Testis (tissue), 3 donors: ENCODE measurements around the gene SLC35F4. TPM values are rescaled to one million over a fixed set of nuclear protein-coding genes. Genes with fewer than 3 reads are reported as not detected.

ENCODE experiments used
- DNase-seq: peaks from one replicate; pipeline ENCODE4 v3.0.0-alpha.2; 2019
- H3K27ac ChIP-seq, 2 donors: fragments of 200-600 bp; sonication (generic); one replicate each; pipeline ENCODE4 v1.5.1; 2019
- H3K27me3 ChIP-seq: fragments of 200-600 bp; sonication (generic); one replicate; pipeline ENCODE4 v1.5.1; 2019
- H3K36me3 ChIP-seq: fragments of 200-600 bp; sonication (generic); one replicate; pipeline ENCODE4 v1.5.1; 2017; ENCODE audit warnings: low read depth; ENCODE audit errors: missing control alignments
- H3K4me1 ChIP-seq: fragments of 200-600 bp; sonication (generic); one replicate; pipeline ENCODE4 v1.5.1; 2019
- H3K4me3 ChIP-seq, 2 donors: fragments of 200-600 bp; sonication (generic); one replicate each; pipeline ENCODE4 v1.5.1; 2017 to 2019
- H3K9me3 ChIP-seq: fragments of 200-600 bp; sonication (generic); one replicate; pipeline ENCODE4 v1.5.1; 2017
- CTCF ChIP-seq, 3 experiments: fragments of 450-650 bp in 2 of 3; fragments of 200-600 bp in 1 of 3; sonication (generic) in 1 of 3; IDR thresholded peaks; one replicate each; pipeline ENCODE4 v1.5.1; 2016 to 2019; ENCODE audit warnings: antibody characterized with exemption in 3 of 3, mild to moderate bottlenecking in 2 of 3, moderate library complexity in 1 of 3
- POLR2A ChIP-seq: fragments of 450-650 bp; IDR thresholded peaks from one replicate; pipeline ENCODE4 v1.6.1; 2017; ENCODE audit warnings: antibody characterized with exemption, mild to moderate bottlenecking, moderate library complexity
- WGBS, 2 donors: methylation state at CpG; one replicate each; pipeline ENCODE4 v1.1.5; 2018; 5-methylcytosine and 5-hydroxymethylcytosine counted together
- intact Hi-C: fragments of 100-400 bp; cut with DNase I; formaldehyde crosslinking; loops from one replicate; pipeline ENCODE4 v1.15.1; 2023; ENCODE audit warnings: low total_unique reads
- polyA plus RNA-seq: library from polyadenylated mRNA; stranded (reverse); fragments of 350-450 nt; fragmentation: Illumina TruSeq; extraction: RNeasy Lipid Tissue Mini Kit (QIAGEN cat#74804); gene quantifications from one replicate; pipeline ENCODE4 v1.2.3, GENCODE V29; 2014; ENCODE audit warnings: low read depth, low replicate concordance; ENCODE audit not compliant: insufficient read depth
- total RNA-seq, 2 donors: library from RNA; depleted of rRNA; stranded (reverse); fragments of >200 nt; gene quantifications; one replicate each; pipeline ENCODE4 v1.2.3, GENCODE V29; 2016

Gene SLC35F4
- total and polyA plus RNA-seq, 3 donors from 2014 or later = 0.50 to 2.8 (median 2.3) TPM

GRCh38 chr14:57707219-57707618 is 158.7 kb downstream of the SLC35F4 start:
- no peak for TF ChIP-seq CTCF (IDR thresholded peaks at IDR 0.05)
- no peak for TF ChIP-seq POLR2A
- Histone ChIP-seq H3K27ac (no peak overlapping the region), H3K4me1 (no peaks in the 10 kb centered on the region), H3K27me3 (no peaks in the 10 kb centered on the region), H3K36me3 (no peaks in the 10 kb centered on the region), H3K9me3 (no peaks in the 10 kb centered on the region), H3K4me3 (no peak overlapping the region)
- intact Hi-C loops = no loop called here
- no peak for DNase-seq
- WGBS, 2 donors = 67 to 71% methylated on average over 5 of the region's 5 CpGs

- TF ChIP-seq CTCF (IDR thresholded peaks at IDR 0.05) (no peak), POLR2A (no peak)
Observed at GRCh38 chr14:57704763-57705162, 161.1 kb downstream of the SLC35F4 start.

GRCh38 chr14:57699947-57700346 is 165.9 kb downstream of the SLC35F4 start:
- H3K4me3 ChIP-seq = no peak overlapping the region
- no peak overlapping the region for H3K27ac ChIP-seq
- no peak for DNase-seq
- no peaks in the 10 kb centered on the region for H3K9me3 ChIP-seq
- no peaks in the 10 kb centered on the region for H3K4me1 ChIP-seq
- no peaks in the 10 kb centered on the region for H3K36me3 ChIP-seq
- no peaks in the 10 kb centered on the region for H3K27me3 ChIP-seq
- intact Hi-C loops = no loop called here
- TF ChIP-seq CTCF (IDR thresholded peaks at IDR 0.05) (no peak), POLR2A (no peak)
- WGBS, 2 donors = 46 to 84% methylated on average over 3 of the region's 3 CpGs

More at GRCh38 chr14:57704763-57705162, 161.1 kb downstream of the SLC35F4 start:
- WGBS, 2 donors = 97 to 100% methylated on average over 1 of the region's 1 CpG
- DNase-seq = no peak
- Histone ChIP-seq H3K36me3 (no peaks in the 10 kb centered on the region), H3K4me3 (no peak overlapping the region), H3K4me1 (no peaks in the 10 kb centered on the region), H3K9me3 (no peaks in the 10 kb centered on the region), H3K27ac (no peak overlapping the region), H3K27me3 (no peaks in the 10 kb centered on the region)
- intact Hi-C loops = no loop called here

- DNase-seq = no peak
- no peaks in the 10 kb centered on the region for H3K27me3 ChIP-seq
- no peaks in the 10 kb centered on the region for H3K4me1 ChIP-seq
- no peaks in the 10 kb centered on the region for H3K36me3 ChIP-seq
- intact Hi-C loops = no loop called here
- no peak overlapping the region for H3K27ac ChIP-seq
- TF ChIP-seq POLR2A (no peak), CTCF (IDR thresholded peaks at IDR 0.05) (peak; percentile 18 to 27 (median 27))
- no peak overlapping the region for H3K4me3 ChIP-seq
- H3K9me3 ChIP-seq = no peaks in the 10 kb centered on the region
Observed at GRCh38 chr14:57692671-57693070, 173.2 kb downstream of the SLC35F4 start.

GRCh38 chr14:57687416-57687815 is 178.5 kb downstream of the SLC35F4 start:
- intact Hi-C loops = no loop called here

More at GRCh38 chr14:57687416-57687815, 178.5 kb downstream of the SLC35F4 start:
- TF ChIP-seq POLR2A (no peak), CTCF (IDR thresholded peaks at IDR 0.05) (no peak)
- Histone ChIP-seq H3K36me3 (no peaks in the 10 kb centered on the region), H3K27ac (no peak overlapping the region), H3K9me3 (no peaks in the 10 kb centered on the region), H3K27me3 (no peaks in the 10 kb centered on the region), H3K4me1 (peaks cover 5% of the 10 kb centered on the region), H3K4me3 (no peak overlapping the region)
- WGBS, 2 donors = 29 to 65% methylated on average over 1 of the region's 1 CpG
- DNase-seq = no peak
